GM18861 (cell line): ENCODE measurements around the gene CCDC32.
A peak's percentile ranks its signal among the peaks of the same experiment; 100 is the strongest.
"Not testable (repeated sequence)": the region's sequence is repeated elsewhere in the genome, so short reads cannot be mapped to it uniquely, and the experiment has no call there.

Source experiments
- ATAC-seq: cut with Tn5 transposase; IDR thresholded peaks from one replicate; pipeline ENCODE4 v1.9.1; 2021; ENCODE audit not compliant: unreplicated experiment

CCDC32 gene

GRCh38 chr15:40564591-40565332 lies at the start of gene CCDC32:
TSS of gene CCDC32 (minus strand) at chr15:40565042. CDS start at chr15:40563015, 2,027 bp downstream.
- ATAC-seq = peak; percentile 86

- no peak for ATAC-seq
These were observed 48.2 kb upstream of the CCDC32 start for GRCh38 chr15:40613080-40613479.

GRCh38 chr15:40603935-40604334 lies 39.1 kb upstream of the CCDC32 start:
- ATAC-seq = no peak

GRCh38 chr15:40600956-40601355 lies 36.1 kb upstream of the CCDC32 start:
- ATAC-seq = no peak

- ATAC-seq = no peak
These were observed 33.8 kb upstream of the CCDC32 start for GRCh38 chr15:40598672-40599071.

GRCh38 chr15:40598126-40598525 lies 33.3 kb upstream of the CCDC32 start:
- ATAC-seq = no peak

- ATAC-seq = no peak
These were observed 32.2 kb upstream of the CCDC32 start for GRCh38 chr15:40597024-40597423.

- no peak for ATAC-seq
These were observed 30.9 kb upstream of the CCDC32 start for GRCh38 chr15:40595773-40596172.

GRCh38 chr15:40595219-40595618 lies 30.4 kb upstream of the CCDC32 start:
- ATAC-seq = no peak

- ATAC-seq = peak; percentile 25
These were observed 29.6 kb upstream of the CCDC32 start for GRCh38 chr15:40594429-40594836.

- ATAC-seq = peak; percentile 56
These were observed 29.0 kb upstream of the CCDC32 start, which contains the start of gene KNL1 for GRCh38 chr15:40593588-40594428. TSS of gene KNL1 (plus strand) at chr15:40594249. CDS start at chr15:40602932, 8,683 bp downstream.

- no peak for ATAC-seq
These were observed 28.3 kb upstream of the CCDC32 start for GRCh38 chr15:40593165-40593564.

- no peak for ATAC-seq
These were observed 26.5 kb upstream of the CCDC32 start for GRCh38 chr15:40591389-40591788.

- no peak for ATAC-seq
These were observed 25.8 kb upstream of the CCDC32 start for GRCh38 chr15:40590667-40591050.

- ATAC-seq = no peak
These were observed 19.3 kb upstream of the CCDC32 start for GRCh38 chr15:40584191-40584590.

- ATAC-seq = peak; percentile 74
These were observed 17.9 kb upstream of the CCDC32 start for GRCh38 chr15:40582726-40583246.

- not testable (repeated sequence) for ATAC-seq
These were observed 17.0 kb upstream of the CCDC32 start for GRCh38 chr15:40581796-40582195.

GRCh38 chr15:40578892-40579291 lies 14.1 kb upstream of the CCDC32 start:
- ATAC-seq = no peak

- not testable (repeated sequence) for ATAC-seq
These were observed 12.1 kb upstream of the CCDC32 start for GRCh38 chr15:40576914-40577313.

GRCh38 chr15:40575113-40575512 lies 10.3 kb upstream of the CCDC32 start:
- ATAC-seq = no peak

- ATAC-seq = peak; percentile 39
These were observed 4.5 kb upstream of the CCDC32 start, which contains the start of gene RPUSD2 for GRCh38 chr15:40569129-40569953. TSS of gene RPUSD2 (plus strand) at chr15:40569299. CDS start at chr15:40569338, 39 bp downstream.
